NCI-H510A (cell line): Measurements from ENCODE around the gene CACNA2D4.
A peak's percentile ranks its signal among the peaks of the same experiment; 100 is the strongest.

Source experiments
- DNase-seq: peaks from one replicate; lab custom pipeline; 2025; lab: John Stamatoyannopoulos, UW

Gene CACNA2D4

DNA sequence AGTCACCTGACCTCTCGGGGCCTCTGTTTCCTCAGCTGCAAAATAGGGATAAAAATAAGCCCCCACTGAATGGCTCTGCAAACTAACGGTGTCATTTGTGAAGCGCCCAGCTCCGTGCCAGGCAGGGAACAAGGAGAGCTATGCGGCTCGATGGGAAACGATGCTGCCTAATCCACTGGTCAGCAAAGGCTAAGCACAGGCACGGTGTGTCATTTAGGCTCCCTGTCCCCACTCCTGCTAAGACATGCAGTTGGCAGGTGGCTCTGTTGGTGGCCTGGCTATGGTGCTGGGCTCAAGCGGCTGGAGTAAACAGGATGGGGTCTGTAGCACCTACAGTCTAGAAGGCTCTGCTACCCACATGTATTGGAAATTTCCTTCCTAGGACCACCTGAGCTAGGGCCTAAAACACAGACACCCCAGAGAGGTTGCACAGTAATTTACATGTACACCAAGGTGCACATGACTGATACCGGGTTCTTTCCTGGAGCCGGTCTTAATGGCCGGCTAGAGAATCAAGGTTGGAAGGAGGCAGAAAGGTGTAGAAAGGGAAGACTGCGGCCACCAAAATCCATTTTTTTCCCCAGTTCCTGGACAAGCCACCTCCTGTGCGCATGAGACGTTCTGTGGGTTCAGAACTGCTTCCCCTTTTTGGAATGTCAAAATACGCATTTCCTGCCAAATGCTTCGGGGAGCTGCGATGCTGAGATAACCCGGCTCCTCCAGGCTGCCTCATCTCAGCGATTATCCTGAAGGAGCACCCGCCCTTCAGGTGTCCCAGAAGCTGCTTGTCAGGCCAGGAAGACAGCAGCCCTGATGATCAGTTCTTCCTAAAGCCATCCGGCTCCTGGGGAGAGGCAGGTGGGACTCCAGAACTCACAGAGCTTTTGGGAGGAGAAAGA, 1.0 kb downstream of the CACNA2D4 start:
- DNase-seq, result no peak

DNA sequence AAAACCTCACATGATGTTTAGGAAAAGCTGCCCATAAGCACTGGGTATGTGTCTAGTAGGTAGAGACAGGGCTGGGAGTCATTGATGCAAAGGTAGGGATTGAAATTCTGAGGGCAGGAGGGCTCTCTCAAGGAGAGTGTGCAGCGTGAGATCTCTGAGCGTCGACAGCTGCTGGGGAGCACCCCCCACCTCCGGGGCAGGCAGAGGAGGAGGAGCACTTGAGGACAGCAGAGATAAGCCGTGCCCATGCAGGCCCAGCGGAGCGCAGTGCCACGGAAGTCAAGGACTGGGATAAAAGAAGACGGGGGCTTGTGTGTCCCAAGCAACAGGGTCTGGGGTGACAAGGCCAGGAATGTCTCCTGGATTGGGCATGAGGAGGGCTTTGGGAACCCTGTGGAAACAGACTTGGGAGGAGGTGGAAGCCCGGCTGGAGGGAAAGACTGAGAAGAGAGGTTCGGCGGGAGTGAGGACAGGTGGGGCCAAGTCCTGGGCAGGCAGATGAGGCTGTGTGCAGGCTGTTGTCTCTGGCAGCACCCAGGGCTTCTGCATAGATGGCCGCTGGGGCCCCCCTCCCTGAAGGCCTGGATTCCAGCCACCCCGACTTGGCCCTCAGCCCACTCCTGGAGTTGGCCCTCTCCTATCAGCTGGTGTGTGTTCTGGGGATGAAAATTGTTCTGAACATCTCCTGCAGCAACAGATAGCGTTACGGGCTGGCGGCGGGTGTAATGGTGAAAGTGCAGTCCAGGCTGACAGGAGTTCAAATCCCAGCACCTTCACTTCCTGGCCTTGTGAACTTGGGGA, 1.9 kb downstream of the CACNA2D4 start:
- no peak for DNase-seq

DNA sequence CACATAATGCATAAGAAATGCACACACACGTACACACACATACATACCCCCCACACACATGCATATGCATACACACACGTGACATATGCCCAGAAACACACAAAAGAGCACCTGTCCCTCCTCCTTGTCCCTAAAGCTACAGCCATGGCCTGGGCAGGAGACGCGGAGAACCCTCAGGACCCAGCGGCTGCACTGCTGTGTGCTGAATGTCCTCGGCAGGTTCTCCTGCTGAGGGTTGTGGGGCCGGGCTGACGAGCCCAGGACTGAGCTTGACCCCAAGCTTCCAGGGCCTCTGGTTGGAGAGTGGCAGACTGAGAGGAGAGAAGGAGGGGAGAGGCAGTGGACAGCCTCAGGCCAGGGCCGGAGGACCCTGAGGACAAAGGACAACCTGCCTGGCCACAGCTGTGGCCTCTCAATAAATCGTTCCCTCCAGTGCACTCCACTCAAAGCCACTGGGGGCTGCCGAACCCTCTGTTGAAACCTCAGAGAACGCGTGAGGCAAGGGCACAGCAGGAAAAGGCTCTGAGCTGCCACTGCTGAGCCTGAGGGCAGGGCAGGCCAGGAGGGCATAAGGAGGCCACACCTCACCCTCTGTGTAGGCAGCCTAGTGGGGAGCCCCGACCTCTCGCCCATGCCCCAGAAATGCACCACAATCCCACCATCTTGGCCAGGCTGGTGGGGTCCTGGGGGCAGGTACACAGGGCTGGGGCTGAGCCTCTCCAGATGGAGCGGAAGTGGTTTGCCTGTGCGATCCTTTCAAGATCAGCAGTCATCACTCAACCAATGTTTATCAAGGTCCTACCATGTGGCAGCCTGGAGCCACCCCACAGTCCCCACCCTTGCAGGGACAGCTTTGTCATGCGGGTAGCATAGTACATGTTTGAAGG, 3.1 kb downstream of the CACNA2D4 start:
- DNase-seq, result no peak

DNA sequence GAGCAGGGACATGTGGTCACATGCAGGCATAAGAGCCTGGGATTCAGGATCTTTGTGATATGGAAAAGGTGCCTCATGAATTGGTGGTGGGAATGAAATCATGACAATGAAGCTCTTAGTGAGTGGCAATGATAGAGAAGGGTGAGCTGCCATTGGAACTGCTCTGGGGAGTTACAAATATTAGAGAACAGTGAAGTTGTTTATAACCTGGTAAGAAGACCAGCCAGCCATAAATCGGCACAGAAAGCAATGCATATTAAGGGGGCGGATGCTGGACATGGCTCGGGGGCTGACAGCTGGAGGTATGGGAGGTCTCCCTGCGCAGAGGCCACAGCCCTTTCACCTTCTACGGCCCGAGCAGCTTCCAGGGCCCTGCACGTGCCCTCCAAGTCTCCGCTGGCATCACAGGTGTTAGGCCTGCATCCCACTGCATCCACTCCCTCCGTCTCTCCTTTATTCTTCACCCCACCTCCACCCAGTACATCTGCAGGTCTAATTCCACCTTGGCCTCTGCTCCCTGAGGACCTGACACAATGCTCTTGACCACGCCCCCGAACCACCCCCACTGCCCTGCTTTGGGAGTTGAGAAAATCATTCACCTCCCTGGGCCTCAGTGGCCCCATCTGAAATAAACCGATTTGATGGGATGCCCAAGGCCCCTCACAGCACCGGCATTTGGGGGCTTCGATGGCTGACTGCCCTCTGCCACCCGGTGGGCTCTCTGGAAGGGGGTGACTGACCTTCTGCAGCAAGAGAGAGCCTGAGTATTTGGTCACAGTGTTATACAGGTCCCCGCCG, 4.1 kb downstream of the CACNA2D4 start:
- no peak for DNase-seq

DNA sequence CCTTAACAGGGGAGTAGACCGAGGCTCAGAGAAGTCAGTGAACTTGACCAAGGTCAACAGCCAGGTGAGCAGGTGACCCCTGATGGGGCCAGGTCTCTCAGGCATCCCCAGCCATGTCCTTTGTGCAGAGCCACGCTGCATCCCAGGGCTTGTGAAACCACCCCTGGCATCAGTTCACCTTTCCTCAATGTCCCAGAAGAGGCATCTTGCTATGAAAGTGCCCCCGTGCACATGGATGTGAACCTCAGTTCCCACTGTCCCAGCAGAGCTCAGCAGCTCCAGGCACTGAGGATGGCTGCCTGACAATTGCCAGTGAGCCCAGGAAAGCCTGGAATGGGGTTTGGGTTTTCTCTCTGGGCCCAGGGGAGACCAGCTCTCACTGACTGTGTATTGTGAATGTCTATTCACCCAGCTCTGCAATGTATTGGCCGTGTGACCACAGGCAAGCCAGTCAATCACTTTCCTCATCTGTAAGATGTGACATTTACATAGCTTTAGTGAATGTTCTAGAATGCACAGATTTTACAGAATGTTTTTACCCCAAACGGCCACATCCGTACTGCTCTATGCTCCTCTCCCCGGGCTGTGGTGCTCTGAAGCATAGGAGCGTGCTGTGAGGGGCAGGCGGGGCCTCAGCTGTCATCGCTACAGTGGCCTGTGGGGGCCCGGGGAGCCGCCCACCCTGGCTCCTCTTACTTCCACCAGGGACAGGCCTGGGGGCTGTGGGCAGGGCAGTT, 4.9 kb downstream of the CACNA2D4 start:
- no peak for DNase-seq

DNA sequence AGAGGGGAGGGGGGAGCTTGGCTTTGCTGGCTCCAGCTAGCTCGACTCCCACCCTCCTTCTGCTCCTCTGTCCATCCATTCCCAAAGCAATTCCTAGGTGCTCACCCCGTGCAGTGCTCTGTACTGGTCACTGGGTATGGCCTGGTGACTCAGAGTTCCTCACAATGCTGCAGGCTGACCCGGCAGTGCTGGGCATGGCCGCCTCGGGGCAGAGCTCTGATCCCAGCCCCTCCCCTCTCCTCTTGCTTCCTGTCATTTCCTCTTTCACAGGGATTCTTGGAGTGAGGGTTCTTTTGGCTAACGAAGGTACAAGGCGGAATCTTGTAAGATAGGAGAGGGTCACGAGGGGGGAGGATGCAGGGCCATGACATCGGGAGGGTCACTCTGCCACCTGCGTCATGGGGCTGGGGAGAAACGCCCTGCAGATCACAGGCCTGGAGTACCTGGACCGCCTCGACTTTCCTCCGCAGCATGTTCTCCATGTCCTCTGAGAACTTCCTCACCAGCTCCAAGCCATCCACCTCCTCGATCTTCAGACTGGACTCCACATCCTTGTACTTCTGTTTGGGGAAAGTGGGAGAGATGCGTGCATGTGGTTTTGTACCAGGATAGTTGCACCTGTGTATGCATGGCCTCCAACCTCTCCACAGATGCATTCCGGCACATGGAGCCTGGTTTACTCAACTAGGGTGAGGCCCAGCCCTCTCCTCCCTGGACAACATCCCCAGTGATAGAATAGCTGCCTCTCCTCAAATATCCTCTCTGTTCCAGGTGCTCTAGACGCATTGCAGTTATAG, 5.7 kb downstream of the CACNA2D4 start:
- DNase-seq, result no peak

DNA sequence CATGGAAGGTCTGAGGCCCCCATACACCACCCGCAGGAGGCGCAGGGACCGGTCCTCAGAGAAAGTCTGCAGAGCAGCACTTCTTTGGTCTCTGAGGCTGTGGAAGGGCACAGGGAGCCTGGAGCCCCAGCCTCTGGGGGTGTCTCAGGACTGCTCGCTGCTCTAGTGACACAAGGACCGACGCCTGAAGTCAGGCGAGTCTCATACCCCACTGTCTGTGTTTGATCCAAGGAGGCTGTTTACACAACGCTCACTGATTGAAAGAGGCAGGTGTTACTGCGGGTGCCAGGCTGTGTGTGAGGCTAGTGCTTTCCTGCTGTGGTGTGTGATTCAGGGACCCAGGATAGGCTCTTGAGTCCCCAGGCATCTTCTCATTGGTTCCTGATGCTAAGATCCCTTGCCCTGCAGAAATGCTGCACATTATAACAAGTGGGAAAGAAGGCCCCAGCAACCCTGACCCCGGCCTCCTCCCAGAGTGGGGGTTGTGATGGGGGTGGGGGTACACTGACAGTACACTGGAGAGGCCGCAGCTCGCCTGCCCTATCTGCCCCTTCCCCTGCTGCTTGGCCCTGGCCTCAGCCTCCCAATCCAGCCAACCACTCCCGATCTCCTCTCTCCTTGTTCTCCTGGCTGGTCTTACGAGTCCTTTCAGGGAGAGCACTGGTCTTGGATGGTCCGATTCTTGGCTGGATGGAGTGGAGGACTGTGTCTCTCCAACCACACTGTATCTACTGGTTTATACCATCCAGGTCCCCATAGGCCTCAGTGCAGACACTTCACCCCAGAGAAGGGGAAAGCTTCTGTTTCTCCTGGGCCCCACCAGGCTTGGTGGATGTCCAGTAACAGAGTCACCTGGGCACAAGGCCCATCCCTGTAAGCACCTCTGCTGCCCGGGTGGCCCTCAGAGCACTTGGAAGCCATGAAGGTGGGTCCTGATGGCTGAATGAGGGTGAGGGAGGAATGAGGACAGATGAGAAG, 6.6 kb downstream of the CACNA2D4 start:
- peak; percentile 74 for DNase-seq

DNA sequence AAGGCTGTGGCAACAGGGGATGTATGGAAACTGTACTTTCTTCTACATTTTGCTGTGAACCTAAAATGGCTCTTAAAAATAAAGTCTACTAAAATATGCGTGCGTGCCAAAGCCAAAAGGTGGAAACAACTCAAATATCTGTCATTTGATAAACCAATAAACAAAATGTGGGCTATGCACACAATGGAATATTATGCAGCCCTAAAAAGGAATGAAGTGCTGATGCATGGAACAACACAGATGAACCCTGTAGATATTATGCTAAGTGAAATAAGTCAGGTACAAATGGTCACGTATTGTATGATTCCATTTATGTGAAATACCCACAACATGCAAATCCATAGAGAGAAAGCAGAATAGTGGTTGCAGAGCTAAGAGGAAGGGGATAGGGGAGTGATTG, 8.0 kb downstream of the CACNA2D4 start:
- DNase-seq, result no peak

DNA sequence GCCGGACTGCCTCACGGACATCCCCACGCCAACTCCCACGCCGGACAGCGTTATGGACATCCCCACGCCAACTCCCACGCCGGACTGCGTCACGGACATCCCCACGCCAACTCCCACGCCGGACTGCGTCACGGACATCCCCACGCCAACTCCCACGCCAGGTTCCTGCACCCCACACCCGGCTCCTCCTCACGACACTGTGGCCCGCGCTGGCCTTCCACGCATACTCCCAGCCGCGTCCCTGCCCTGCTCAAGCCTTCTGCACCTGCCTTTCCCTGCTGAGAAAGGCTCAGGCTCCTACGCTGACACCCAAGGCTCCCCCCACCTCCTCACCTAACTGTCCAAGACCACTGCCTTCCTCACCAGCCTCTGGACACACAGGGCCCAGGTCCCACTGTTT, 9.7 kb downstream of the CACNA2D4 start:
- no peak for DNase-seq

DNA sequence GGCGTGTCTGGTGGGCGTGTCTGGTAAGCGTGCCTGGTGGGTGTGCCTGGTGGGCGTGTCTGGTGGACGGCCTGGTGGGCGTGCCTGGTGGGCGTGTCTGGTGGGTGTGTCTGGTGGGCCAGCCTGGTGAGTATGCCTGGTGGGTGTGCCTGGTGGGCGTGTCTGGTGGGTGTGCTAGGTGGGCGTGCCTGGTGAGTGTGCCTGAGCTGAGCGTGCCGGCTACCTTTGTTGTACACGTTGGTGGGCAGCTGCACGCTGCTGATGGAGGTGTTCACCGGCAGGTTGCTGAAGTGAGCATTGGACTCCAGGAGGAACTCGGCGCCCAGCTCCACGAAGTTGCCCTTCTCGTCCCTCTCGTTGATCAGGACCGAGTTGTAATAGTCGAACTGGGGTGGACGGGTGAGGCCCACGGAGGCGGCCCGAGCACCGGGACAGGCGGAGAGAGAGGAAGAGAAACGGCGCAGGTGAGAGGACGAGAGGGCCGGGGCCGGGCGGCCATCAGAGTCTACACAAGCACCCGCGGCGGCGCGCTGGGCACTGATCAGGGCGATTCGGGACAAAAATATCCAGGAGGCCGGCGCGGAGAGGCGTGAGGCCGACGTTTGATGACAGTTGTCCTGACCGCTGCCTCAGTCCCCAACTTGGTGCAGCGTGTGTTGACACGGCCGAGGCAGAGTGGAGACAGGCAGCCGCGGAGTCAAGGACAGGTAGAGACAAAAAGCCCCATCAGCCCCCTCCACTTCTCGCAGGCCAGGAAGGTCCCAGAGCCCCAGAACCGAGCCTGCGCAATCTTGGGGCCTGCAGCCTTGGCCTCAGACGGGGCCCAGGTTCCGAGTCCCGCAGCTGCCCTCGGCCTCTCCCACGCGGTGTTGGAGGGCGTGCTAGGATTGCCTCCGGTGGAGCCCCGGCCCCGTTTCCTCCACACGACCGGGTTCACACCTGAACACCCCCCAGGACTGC, 10.5 kb downstream of the CACNA2D4 start:
- DNase-seq, result no peak

DNA sequence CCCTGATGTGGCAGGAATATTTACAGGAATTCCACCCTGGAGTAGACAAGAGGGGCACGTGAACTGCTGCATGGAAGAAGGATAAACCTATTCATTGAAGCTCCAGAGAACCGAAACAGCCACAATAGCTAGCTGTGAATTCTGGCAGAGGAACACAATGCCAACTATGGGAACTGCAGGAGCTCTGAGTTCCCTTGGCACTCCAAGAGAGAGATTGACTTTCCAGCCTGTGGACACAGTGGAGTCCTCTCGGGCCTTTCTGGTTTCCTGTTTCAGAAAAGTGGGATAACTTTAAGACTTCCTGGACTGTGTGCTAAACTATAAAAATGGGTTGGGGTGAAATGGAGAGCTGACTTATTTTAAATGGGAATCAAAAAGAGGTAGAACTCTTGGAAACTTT, 11.9 kb downstream of the CACNA2D4 start:
- DNase-seq, result no peak

DNA sequence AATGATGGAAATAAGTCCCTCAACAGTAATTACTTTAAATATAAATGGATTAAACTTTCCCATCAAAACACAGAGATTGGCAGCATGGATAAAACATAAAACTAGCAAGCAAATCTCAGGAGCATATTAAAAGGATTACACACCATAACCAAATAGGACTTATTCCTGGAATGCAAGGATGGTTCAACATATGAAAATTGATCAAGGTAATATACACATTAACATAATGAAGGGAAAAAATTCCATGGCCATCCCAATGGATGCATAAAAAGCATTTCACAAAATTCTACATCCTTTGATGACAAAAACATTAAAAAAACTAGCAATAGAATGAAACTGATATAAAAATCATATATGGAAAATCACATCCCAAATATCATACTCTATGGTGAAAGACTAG, 13.6 kb downstream of the CACNA2D4 start:
- DNase-seq, result no peak

DNA sequence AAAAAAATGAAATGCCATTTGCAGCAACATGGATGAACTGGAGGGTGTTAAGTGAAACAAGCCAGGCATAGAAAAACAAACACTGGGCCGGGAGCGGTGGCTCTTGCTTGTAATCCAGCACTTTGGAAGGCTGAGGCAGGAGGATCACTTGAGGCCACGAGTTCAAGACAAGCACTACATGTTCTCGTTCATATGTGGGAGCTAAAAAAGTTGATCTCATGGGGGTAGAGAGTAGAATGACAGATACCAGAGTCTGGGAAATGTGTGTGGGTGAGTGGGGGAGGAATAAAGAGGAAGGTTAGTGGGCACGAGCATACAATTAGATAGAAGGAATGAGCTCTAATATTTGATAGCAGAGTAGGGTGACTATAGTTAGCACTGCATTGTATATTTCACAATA, 21.5 kb downstream of the CACNA2D4 start:
- DNase-seq, result no peak

DNA sequence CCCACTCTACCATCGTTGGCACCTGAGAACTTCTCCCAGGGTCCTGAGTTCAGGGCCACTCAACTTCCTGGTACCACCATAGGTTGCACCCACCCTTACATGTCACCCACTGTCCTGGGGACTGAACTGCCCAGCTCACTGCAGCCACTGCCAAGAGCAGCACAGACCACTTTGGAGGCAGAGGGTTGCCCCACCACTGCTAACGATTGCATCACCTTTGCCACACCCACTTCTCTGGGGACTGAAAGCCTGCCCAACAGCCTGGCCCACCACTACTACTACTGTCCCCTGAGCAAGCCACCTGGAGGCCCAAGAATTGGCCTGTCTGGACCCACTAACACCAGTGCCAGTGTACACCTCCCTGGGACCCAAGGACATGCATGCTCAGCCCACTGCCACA, 27.6 kb downstream of the CACNA2D4 start:
- DNase-seq, result no peak

DNA sequence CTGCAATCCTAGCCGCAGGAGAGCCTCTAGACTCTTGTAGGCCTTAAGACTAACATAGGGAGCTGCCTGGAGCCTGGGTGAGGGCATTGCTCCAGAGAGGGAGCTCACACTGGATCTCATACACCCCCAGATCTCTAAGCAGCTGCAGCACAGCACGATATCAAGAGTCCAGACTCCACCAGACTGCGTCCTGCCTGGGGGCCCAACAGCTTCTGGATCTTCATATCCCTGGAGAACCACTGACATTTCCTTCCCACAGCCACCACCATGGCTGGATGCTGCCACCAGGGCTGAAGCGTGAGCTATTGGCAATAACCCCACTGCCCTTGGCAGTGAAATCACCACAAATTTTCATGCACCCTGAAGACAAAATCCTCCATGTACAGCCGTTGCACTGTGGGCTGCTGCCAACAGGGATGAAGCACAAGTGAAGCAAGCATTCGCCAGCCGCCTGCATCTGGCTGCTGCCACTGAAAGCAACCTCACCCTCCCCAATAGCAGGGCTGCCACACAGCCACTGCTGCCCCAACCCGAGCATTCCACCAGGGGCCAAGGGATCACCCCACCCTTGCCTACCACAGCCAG, 28.2 kb downstream of the CACNA2D4 start:
- DNase-seq, result no peak

DNA sequence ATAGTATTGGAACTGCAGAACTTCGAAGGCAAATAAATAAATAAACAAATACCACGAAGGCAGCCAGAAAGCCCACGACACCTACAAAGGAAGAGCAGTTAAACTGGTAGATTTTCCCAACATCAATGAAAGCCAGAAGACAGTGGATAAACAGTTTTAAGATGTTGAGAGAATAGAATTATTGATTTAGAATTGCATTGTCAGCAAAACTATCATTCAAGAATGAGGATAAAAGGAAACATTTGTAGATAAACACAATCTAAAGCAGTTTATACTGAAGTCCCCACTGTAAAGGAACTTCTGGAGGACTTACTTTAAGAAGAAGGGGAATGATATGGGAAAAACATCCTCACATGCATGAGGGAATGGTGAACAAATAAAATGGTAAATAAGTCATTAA, 29.5 kb downstream of the CACNA2D4 start:
- DNase-seq, result no peak

DNA sequence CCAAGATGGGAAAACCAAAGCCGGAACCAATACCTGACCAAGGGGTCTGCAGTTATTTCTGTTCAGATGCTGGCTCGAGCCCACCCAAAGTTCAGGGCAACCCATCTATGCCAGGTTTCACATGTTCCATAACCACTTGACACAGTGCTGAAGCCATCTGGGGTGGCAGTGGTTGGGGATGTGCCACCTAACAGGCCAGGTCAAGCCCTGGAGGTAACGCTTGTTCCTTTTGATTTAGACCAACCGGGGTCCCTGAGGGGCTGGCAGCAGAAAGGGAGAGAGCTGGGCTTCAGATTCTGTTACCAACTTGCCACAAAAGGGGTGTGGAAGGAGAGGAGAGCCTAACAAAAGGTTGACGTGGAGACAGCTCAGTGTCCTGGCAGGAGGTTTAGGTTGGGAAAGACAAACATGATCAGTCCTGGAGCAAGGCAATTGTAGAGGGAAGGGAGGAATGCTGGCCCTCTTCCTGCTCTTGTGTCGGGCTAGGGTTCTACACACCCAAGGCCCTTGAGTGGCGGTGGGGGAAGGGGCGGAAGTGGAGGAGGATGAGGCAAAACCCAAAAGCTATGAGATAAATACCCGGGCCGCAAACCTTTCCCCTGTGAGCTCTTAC, 31.9 kb downstream of the CACNA2D4 start:
- no peak for DNase-seq
